HS-27A (cell line): ENCODE results near the gene MRPL32.

ENCODE experiments used
- DNase-seq: peaks from one replicate; pipeline ENCODE4 v3.0.0-alpha.2; 2012; ENCODE audit warnings: low read depth, missing footprints

MRPL32 gene

GRCh38 chr7:42926204-42926603, 6.0 kb upstream of the MRPL32 start:
- DNase-seq: no peak

- DNase-seq: no peak
These were observed 3.4 kb upstream of the MRPL32 start for GRCh38 chr7:42928754-42929153.

GRCh38 chr7:42929449-42929848, 2.7 kb upstream of the MRPL32 start:
- DNase-seq: no peak

- DNase-seq: no peak
These were observed 1.3 kb upstream of the MRPL32 start for GRCh38 chr7:42930889-42931288.

- no peak for DNase-seq
These were observed 736 bp upstream of the MRPL32 start for GRCh38 chr7:42931447-42931833.

DNA sequence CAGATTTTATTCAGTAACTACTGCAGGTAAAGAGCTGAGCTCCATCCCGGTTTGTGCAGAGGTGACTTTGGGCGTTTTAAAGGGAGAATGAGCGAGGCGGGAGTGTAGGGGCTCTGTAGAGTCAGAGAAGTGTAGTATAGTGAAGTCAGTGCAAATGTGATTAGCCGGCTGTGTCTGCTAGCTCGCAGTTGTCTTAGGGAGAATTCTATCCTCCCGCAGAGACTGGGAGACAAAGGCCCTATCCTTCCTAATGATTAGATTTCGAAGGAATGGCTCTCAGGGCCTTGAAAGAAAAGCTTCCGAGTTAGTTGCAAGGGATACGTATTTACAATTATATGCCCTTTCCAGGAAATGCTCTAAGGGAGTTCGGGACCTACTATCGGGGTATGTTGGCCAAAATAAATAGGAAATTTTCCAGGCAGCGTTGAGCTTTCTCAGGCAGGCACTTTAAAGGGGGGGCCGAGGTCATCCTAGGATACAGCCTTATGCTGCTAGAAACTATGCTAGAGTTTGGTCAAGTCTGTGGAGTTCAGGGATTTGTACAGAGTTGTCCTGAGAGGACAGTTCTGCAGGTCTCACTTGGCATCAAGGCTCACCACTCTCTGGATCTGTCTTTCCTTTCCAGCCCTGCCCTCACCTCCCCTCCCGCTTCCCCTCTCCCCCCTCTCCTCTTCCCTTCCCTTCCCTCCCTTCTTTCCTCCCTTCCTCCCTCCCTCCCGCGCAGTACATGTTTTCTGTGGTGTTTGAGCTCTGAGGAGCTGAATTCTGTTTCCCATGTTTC, 825 bp downstream of the MRPL32 start:
- DNase-seq: no peak

DNA sequence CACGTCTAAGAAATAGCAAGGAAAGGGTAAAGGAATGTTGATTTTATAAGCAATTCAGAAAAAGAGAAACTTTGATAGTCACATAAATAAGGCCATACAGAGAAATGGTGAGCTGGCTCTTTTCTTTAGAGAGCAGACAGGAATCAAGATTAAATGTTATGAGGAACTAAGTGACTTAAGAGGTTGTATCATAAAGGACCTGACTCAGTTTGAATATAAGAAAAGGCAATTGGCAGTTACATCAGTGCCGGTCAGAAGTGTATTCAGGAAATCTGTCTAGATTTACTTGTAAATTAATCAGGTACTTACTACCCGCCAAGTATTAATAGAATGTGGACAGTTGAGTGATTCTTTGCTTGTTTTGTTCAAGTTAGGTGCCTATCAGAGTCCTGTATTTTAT, 2.1 kb downstream of the MRPL32 start:
- DNase-seq: no peak

GRCh38 chr7:42935861-42936260, 3.7 kb downstream of the MRPL32 start:
- no peak for DNase-seq

DNA sequence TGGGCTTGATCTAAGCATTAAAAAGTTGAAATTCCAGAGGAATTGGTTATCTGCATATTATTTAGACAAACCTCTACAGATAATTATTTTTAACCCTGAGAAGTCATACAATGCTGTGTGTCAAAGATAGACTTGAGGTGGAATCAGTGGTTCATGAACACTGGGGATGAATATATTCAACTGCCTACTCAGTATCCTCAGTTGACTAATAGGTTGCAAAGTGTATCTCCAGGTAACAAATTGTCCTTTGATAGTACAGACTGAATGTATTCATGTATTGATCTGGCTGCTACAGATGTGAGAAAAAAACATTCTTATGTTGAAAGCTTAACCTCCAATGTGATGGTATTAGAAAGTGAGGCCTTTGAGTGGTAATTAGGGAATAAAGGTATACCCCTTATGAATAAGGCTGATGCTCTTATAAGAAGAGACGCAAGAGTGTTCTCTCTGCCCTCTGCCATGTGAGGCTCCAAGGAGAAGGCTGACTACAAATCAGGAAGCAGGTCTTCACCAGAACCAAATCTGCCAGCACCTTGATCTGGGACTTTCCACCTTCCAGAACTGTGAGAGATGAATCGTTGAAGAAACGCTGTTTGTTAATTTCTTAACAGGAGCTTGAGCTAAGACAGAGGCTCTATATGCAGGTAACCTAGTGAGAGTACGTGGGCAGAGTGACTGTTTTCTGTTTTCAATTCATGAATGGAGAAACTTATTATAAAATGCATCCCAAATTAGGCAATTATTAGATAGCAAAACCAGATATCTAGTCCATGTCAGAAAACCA, 7.5 kb downstream of the MRPL32 start:
- no peak for DNase-seq

GRCh38 chr7:42940985-42941847, 9.0 kb downstream of the MRPL32 start:
- no peak for DNase-seq

DNA sequence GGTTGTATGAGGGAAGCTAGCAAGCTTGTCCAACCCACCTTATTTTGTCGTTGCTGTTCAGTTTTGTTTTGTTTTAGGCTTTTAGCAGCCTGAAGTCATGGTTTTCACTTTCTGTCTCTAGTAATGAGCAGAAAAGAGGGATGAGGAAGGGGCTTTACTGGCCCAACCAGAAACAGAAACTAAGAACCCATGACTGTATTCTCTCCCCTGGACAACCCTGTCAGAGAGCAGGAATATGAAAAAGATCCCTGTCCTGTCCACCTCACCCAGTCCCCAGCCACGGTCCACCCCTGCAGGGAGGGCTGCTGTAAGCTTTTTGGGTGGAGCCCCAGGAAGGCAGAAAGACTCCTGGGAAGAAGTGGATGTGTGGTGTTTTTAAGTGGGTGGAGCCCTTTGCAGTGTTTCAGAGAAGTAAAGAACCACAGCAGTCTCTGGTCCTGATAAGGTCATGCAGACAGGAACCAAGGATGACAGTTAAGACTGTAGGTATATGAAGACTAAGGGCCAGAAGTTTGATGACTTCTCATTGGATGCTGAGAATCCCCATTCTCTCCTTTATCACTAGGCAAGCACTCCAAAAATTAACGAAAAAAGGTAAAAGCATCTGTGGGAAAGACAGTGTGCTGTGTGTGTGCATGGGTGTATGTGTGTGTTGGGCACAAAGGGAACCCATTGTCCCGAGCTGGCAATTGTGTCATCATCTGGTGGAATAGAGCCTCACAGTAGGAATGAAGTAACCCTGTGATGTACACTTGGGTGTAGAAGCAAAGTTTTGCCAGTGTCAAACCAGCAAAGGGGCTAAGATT, 13.8 kb downstream of the MRPL32 start:
- DNase-seq: no peak

GRCh38 chr7:42946627-42946950, 14.4 kb downstream of the MRPL32 start:
- no peak for DNase-seq

DNA sequence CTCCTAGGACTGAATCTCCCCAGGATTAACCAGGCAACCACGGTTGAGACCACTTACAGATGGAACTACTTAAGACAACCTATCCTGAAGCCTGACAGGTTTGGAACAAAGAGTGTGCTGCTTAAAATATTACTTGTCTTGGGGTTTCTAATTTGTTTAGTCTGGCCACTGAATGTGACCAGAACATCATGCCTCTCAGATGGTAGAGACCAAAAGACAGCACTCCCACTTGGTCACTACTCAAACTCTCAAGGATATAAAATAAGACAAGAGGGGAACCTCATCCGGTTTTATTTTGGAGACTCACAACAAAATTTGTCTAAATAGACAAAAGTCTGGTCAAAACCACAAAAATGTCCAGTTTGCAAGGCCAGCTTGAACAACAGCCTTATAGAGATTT, 15.3 kb downstream of the MRPL32 start:
- no peak for DNase-seq

- DNase-seq: no peak
These were observed 18.2 kb downstream of the MRPL32 start for GRCh38 chr7:42950417-42950816.

GRCh38 chr7:42952328-42952727, 20.2 kb downstream of the MRPL32 start:
- no peak for DNase-seq

DNA sequence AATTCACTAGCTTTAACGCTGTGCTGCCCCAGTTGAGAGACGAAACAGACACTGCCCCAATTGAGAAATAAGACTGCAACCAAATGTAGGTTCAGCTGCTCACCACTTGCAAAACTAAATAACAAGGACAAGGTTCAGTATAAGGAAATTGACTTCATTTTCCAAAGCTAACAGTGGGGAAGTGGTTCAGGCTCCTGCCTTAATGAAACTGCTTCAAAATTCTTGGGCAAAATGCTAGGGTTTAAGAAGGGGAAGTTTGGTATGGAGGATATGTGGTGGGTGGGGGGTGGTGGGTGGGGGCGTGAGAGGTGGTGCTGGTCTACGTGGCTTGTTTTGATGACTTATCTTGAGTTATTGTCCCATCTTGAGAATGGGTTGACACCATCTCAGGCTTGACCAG, 21.8 kb downstream of the MRPL32 start:
- DNase-seq: no peak

- no peak for DNase-seq
These were observed 23.9 kb downstream of the MRPL32 start for GRCh38 chr7:42956062-42956461.

GRCh38 chr7:42959549-42959948, 27.4 kb downstream of the MRPL32 start:
- no peak for DNase-seq

DNA sequence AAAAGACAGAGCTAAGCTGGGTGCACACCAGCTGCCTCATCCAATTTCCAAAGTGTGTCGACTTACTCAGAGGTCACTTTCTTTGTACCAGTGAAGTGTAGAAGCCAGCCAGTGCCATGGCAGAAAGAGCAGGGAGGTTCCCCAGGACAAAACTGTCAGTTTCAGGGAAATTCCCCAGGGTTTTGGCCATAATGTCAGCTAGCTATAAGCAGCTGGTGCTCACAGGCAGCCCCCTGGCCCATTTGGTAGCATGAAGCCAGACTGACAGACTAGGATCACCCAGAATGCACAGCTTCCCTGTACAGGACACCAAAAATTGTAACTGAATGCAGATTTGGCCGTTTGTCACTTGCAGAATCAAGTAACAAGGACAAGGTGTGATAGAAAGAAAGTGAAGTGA, 28.6 kb downstream of the MRPL32 start:
- DNase-seq: no peak

DNA sequence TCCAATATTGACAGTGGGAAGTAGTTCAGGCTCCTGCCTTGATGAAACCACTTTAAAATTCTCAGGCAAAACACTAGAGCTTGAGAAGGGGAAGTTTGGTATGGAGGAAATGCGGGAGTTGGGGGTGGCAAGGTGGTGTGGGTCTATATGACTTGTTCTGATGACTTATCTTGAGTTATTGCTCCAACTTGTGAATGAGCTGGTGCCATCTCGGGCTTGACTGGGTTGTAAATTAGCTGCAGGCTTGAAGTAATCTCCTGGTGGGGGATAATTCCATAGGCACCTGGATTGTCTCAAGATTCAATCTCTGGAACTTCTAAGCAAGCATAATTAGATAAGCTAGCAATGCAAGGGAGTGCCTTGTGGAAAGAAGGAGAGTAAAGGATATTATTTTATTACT, 29.0 kb downstream of the MRPL32 start:
- no peak for DNase-seq

DNA sequence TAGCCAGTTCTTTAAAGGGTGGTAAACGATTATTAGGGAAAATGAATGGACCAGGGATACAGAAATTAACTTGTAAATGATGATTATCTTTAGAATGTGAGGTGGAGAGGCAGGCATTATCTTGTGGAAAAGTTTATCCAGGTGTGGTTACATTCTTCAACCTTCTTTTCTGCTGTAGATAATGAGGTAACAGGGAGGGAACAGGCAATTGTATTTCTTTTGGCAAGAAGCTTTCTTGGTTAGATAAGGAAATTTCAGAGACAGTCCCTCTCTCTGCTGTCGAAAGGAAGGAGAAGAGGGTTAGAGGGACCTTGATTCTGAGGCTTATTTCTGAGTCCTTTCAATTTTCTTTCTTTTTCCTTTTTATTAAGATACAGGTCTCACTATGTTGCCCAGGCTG, 32.1 kb downstream of the MRPL32 start:
- no peak for DNase-seq
